PC-3 (cell line): ENCODE measurements around the gene PWP1. TPM values are rescaled to one million over a fixed set of nuclear protein-coding genes. Genes with fewer than 3 reads are reported as not detected.

Experiments used
- ATAC-seq: fragments of 200-7000 bp; cut with Tn5 transposase; 2 replicates; pipeline ENCODE4 v1.9.1; 2020; ENCODE audit warnings: mild to moderate bottlenecking, moderate library complexity
- BruUV-seq: library from RNA; stranded (reverse); fragments of 400-500 nt; replicated peaks from 2 replicates; lab custom pipeline; 2021; lab: Mats Ljungman, UMichigan
- CTCF ChIA-PET: fragments of 300-600 bp; sonication (Branson Sonifier 250); formaldehyde crosslinking; loops from one replicate; lab custom pipeline; 2022; ENCODE audit warnings: antibody characterized with exemption; lab: Charles Lee
- POLR2A ChIA-PET: fragments of 300-600 bp; sonication (Branson Sonifier 250); formaldehyde crosslinking; loops from one replicate; lab custom pipeline; 2022; ENCODE audit warnings: antibody characterized with exemption; ENCODE audit not compliant: unreplicated experiment; lab: Charles Lee
- DNase-seq: peaks from one replicate; pipeline ENCODE4 v3.0.0-alpha.2; 2015
- H2AFZ ChIP-seq: fragments of 300-600 bp; sonication (generic); 2 replicates; pipeline ENCODE4 v1.6.0; 2016; ENCODE audit warnings: antibody characterized with exemption, low read length
- H3F3A ChIP-seq: fragments of 300-600 bp; sonication (generic); one replicate; pipeline ENCODE4 v1.6.0; 2017; ENCODE audit warnings: antibody characterized with exemption, low read length, control low read depth, mild to moderate bottlenecking; ENCODE audit not compliant: unreplicated experiment
- H3K27ac ChIP-seq: fragments of 300-600 bp; sonication (generic); 2 replicates; pipeline ENCODE4 v1.5.1; 2016; ENCODE audit warnings: mild to moderate bottlenecking, low read length
- H3K27me3 ChIP-seq: fragments of 300-600 bp; sonication (generic); 2 replicates; pipeline ENCODE4 v1.6.1; 2016; ENCODE audit warnings: low read length, mixed read lengths
- H3K36me3 ChIP-seq: fragments of 300-600 bp; sonication (generic); 2 replicates; pipeline ENCODE4 v1.6.1; 2016; ENCODE audit warnings: low read depth, mixed run types, low read length, mixed read lengths
- H3K4me1 ChIP-seq: fragments of 300-600 bp; sonication (generic); 2 replicates; pipeline ENCODE4 v1.5.1; 2016; ENCODE audit warnings: low read length; ENCODE audit not compliant: insufficient read depth
- H3K4me2 ChIP-seq: fragments of 300-600 bp; sonication (generic); 2 replicates; pipeline ENCODE4 v1.6.0; 2016; ENCODE audit warnings: low read length
- H3K4me3 ChIP-seq: fragments of 300-600 bp; sonication (generic); 2 replicates; pipeline ENCODE4 v1.5.1; 2016; ENCODE audit warnings: mild to moderate bottlenecking, low read length, mixed read lengths
- H3K79me2 ChIP-seq: fragments of 300-600 bp; sonication (generic); 2 replicates; pipeline ENCODE4 v1.6.1; 2017; ENCODE audit warnings: low read length, mixed read lengths
- H3K9ac ChIP-seq: fragments of 300-600 bp; sonication (generic); 2 replicates; pipeline ENCODE4 v1.6.0; 2016; ENCODE audit warnings: mild to moderate bottlenecking, low read length
- H3K9me2 ChIP-seq: fragments of 300-600 bp; sonication (generic); replicated peaks from 2 replicates; pipeline ENCODE4 v1.6.1; 2016; ENCODE audit warnings: mixed run types, low read length, mixed read lengths
- H3K9me3 ChIP-seq: fragments of 300-600 bp; sonication (generic); 2 replicates; pipeline ENCODE4 v1.6.1; 2016; ENCODE audit warnings: low read length, mixed read lengths
- H4K20me1 ChIP-seq: fragments of 300-600 bp; sonication (generic); 2 replicates; pipeline ENCODE4 v1.6.1; 2016; ENCODE audit warnings: low read length, mixed read lengths
- CTCF ChIP-seq: fragments of 300-600 bp; sonication (generic); conservative IDR thresholded peaks from 2 replicates; pipeline ENCODE4 v1.5.1; 2017; ENCODE audit warnings: antibody characterized with exemption, low read depth, mild to moderate bottlenecking, low read length
- EZH2 ChIP-seq: fragments of 300-600 bp; sonication (generic); IDR thresholded peaks from one replicate; pipeline ENCODE4 v1.6.1; 2017; ENCODE audit warnings: antibody characterized with exemption, mild to moderate bottlenecking, low read length; ENCODE audit not compliant: unreplicated experiment
- EZH2phosphoT487 ChIP-seq: fragments of 300-600 bp; sonication (generic); IDR thresholded peaks from 2 replicates; pipeline ENCODE4 v1.6.1; 2018; ENCODE audit warnings: mild to moderate bottlenecking, antibody characterized with exemption, low read length, borderline replicate concordance
- intact Hi-C: fragments of 100-400 bp; cut with micrococcal nuclease; formaldehyde crosslinking; loops from 2 replicates; pipeline ENCODE4 v1.9.0; 2023
- total RNA-seq: library from RNA; depleted of rRNA; stranded (reverse); fragments of >200 nt; gene quantifications from 2 replicates; pipeline ENCODE4 v1.2.3, GENCODE V29; 2014

PWP1 gene
- total RNA-seq, 1 experiment from 2014 or later: 85.8 TPM

GRCh38 chr12:107748472-107748871 lies 62.9 kb downstream of the PWP1 start:
- Histone ChIP-seq H4K20me1 (peaks cover 8% of the 10 kb centered on the region; the same call in 1 of the 2 replicates), H3K36me3 (peaks cover 63% of the 10 kb centered on the region), H3K4me2 (peak overlapping the region; percentile 78), H3K79me2 (peaks cover 46% of the 10 kb centered on the region), H3K9me3 (no peaks in the 10 kb centered on the region), H3K9ac (no peak overlapping the region), H3K27me3 (no peaks in the 10 kb centered on the region), H3K9me2 (no peaks in the 10 kb centered on the region), H3K27ac (peak overlapping the region; percentile 76), H3F3A (peaks cover 5% of the 10 kb centered on the region), H2AFZ (no peak overlapping the region), H3K4me1 (peaks cover 56% of the 10 kb centered on the region), H3K4me3 (peak overlapping the region; percentile 46)
- no TSS peak for BruUV-seq
- TF ChIP-seq CTCF (no peak), EZH2 (no peak), EZH2phosphoT487 (no peak)
- CTCF ChIA-PET: no interaction called here
- intact Hi-C loops: loop anchor here (5.0 to 10.0 kb wide), 2 partner anchors 656 to 766 kb away; partner anchors contain the start of genes CRY1 and FICD
- POLR2A ChIA-PET: no interaction called here
- peak; percentile 91 for DNase-seq
- peak; percentile 80 for ATAC-seq

GRCh38 chr12:107749083-107749482 lies 63.5 kb downstream of the PWP1 start:
- Histone ChIP-seq H3K9me3 (no peaks in the 10 kb centered on the region), H3K36me3 (peaks cover 63% of the 10 kb centered on the region), H3K79me2 (peaks cover 46% of the 10 kb centered on the region), H3K9ac (no peak overlapping the region), H3K4me3 (peak overlapping the region; percentile 32), H4K20me1 (peaks cover 8% of the 10 kb centered on the region; the same call in 1 of the 2 replicates), H3K9me2 (no peaks in the 10 kb centered on the region), H3K4me2 (peak overlapping the region; percentile 78), H3F3A (peaks cover 5% of the 10 kb centered on the region), H3K27ac (peak overlapping the region; percentile 76), H2AFZ (no peak overlapping the region), H3K4me1 (peaks cover 56% of the 10 kb centered on the region), H3K27me3 (no peaks in the 10 kb centered on the region)
- peak; percentile 66 for DNase-seq
- ATAC-seq: peak; percentile 65
- TF ChIP-seq CTCF: no peak
- no peak for TF ChIP-seq EZH2phosphoT487
- TF ChIP-seq EZH2: no peak
- CTCF ChIA-PET: no interaction called here
- intact Hi-C loops: loop anchor here (1.0 to 10.0 kb wide), 4 partner anchors 10 to 766 kb away; partner anchors contain the start of genes CRY1, FICD and PWP1
- POLR2A ChIA-PET: no interaction called here
- no TSS peak for BruUV-seq

- no TSS peak for BruUV-seq
- DNase-seq (peak; percentile 92), ATAC-seq (peak; percentile 39)
- peaks cover 43% of the 10 kb centered on the region for H3K79me2 ChIP-seq
- peak overlapping the region; percentile 80 for H3K4me3 ChIP-seq
- CTCF ChIA-PET: no interaction called here
- H2AFZ ChIP-seq: no peak overlapping the region
- peaks cover 6% of the 10 kb centered on the region; the same call in 1 of the 2 replicates for H4K20me1 ChIP-seq
- TF ChIP-seq EZH2phosphoT487 (no peak), EZH2 (no peak), CTCF (no peak)
- H3K27me3 ChIP-seq: no peaks in the 10 kb centered on the region
- no peaks in the 10 kb centered on the region for H3F3A ChIP-seq
- H3K4me2 ChIP-seq: peak overlapping the region; percentile 86
- intact Hi-C loops: loop anchor here (1.0 to 2.0 kb wide), 2 partner anchors 10 to 75 kb away; partner anchors contain the start of gene PWP1
- peak overlapping the region; percentile 57 for H3K27ac ChIP-seq
- peak overlapping the region; percentile 81 for H3K9ac ChIP-seq
- no peaks in the 10 kb centered on the region for H3K9me2 ChIP-seq
- peaks cover 17% of the 10 kb centered on the region for H3K4me1 ChIP-seq
- H3K36me3 ChIP-seq: peaks cover 37% of the 10 kb centered on the region
- no peaks in the 10 kb centered on the region for H3K9me3 ChIP-seq
- POLR2A ChIA-PET: interaction anchor here (0.6 kb wide), 1 partner anchor 267 kb away, joined by 4 read pairs; no protein-coding TSS in a partner anchor
Observed at GRCh38 chr12:107759410-107759809, 73.8 kb downstream of the PWP1 start.
